ENCODE results near the gene FAM53B. TPM values are rescaled to one million over a fixed set of nuclear protein-coding genes. Genes with fewer than 3 reads are reported as not detected.

The FAM53B gene
- total RNA-seq, 1 experiment from 2014 or later = 11.2 TPM

DNA sequence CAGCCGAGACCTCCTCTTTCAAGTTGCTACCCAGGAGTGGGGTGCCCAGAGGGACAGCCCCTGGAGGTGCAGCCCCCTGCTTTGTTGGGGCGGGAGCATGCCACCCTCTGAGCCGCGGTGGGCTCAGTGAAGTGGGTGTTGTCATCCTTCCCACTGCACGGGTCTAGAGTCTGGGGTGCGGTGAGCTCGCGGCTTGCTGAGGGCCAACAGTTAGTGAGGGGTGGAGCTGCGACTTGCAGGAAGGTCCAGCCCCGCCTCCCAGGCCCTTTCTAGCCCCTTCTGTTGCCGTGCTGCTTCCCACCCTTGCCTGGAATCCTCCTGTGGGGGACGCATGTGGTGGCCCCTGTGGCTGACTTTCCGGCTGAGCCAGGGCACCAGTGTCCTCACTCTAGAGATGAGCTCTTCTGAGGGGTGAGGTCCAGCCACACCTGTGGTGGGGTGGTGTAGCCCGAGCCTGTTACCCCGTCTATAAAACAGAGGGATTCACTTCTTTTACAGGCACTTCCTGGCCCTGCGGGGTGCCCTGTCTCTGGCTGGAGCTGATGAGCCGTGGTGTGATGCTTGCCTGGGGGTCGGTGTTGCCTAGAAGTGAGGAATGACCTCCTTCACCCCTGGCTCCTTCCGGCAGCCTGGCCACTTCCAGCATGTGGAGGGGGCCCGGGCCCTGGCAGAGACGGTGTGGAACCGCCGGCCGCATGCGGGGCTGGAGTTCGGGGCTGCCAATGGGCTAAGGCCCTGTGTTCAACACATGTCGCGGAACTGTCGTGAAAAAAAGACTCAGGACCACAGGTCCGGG is 127.9 kb downstream of the FAM53B start:
- TF ChIP-seq, protein P1, sequence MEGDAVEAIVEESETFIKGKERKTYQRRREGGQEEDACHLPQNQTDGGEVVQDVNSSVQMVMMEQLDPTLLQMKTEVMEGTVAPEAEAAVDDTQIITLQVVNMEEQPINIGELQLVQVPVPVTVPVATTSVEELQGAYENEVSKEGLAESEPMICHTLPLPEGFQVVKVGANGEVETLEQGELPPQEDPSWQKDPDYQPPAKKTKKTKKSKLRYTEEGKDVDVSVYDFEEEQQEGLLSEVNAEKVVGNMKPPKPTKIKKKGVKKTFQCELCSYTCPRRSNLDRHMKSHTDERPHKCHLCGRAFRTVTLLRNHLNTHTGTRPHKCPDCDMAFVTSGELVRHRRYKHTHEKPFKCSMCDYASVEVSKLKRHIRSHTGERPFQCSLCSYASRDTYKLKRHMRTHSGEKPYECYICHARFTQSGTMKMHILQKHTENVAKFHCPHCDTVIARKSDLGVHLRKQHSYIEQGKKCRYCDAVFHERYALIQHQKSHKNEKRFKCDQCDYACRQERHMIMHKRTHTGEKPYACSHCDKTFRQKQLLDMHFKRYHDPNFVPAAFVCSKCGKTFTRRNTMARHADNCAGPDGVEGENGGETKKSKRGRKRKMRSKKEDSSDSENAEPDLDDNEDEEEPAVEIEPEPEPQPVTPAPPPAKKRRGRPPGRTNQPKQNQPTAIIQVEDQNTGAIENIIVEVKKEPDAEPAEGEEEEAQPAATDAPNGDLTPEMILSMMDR (IDR thresholded peaks at IDR 0.05; ENCODE audit: unreplicated experiment) = no peak
- Mint-ChIP-seq H3K4me1 (ENCODE audit: low read depth, unreplicated experiment) (no peaks in the 10 kb centered on the region), H3K27me3 (ENCODE audit: unreplicated experiment) (no peaks in the 10 kb centered on the region), H3K9me3 (ENCODE audit: low read depth, unreplicated experiment) (no peaks in the 10 kb centered on the region), H3K27ac (ENCODE audit: unreplicated experiment) (no peak overlapping the region), H3K4me3 (ENCODE audit: low read depth, unreplicated experiment) (no peak overlapping the region), H3K36me3 (ENCODE audit: insufficient read depth, unreplicated experiment) (peaks cover 6% of the 10 kb centered on the region)
- no TSS peak for BruUV-seq (replicated peaks)
- CTCF ChIA-PET = no interaction called here
- no peak for DNase-seq
- intact Hi-C loops (cut with micrococcal nuclease; ENCODE audit: unreplicated experiment) = loop anchor here (10.0 kb wide), 1 partner anchor 129 kb away; the partner anchor contains the start of gene FAM53B

- H3K4me3 Mint-ChIP-seq (ENCODE audit: low read depth, unreplicated experiment) = no peak overlapping the region
- TF ChIP-seq, protein P1 (IDR thresholded peaks at IDR 0.05; ENCODE audit: unreplicated experiment) = no peak
- CTCF ChIA-PET = interaction anchor here (0.6 kb wide), 1 partner anchor 151 kb away, joined by 7 read pairs; no protein-coding TSS in a partner anchor
Measured at GRCh38 chr10:124615259-124615658, 128.9 kb downstream of the FAM53B start.

GRCh38 chr10:124614003-124614659 is 130.0 kb downstream of the FAM53B start:
- Mint-ChIP-seq H3K4me1 (ENCODE audit: low read depth, unreplicated experiment) (no peaks in the 10 kb centered on the region), H3K36me3 (ENCODE audit: insufficient read depth, unreplicated experiment) (peaks cover 6% of the 10 kb centered on the region), H3K9me3 (ENCODE audit: low read depth, unreplicated experiment) (no peaks in the 10 kb centered on the region), H3K27ac (ENCODE audit: unreplicated experiment) (no peak overlapping the region), H3K4me3 (ENCODE audit: low read depth, unreplicated experiment) (no peak overlapping the region), H3K27me3 (ENCODE audit: unreplicated experiment) (no peaks in the 10 kb centered on the region)
- BruUV-seq (replicated peaks) = no TSS peak
- CTCF ChIA-PET = no interaction called here
- intact Hi-C loops (cut with micrococcal nuclease; ENCODE audit: unreplicated experiment) = loop anchor here (10.0 kb wide), 1 partner anchor 131 kb away; the partner anchor contains the start of gene FAM53B
- DNase-seq = no peak
- TF ChIP-seq, protein P1 (IDR thresholded peaks at IDR 0.05; ENCODE audit: unreplicated experiment) = no peak

More at GRCh38 chr10:124615259-124615658, 128.9 kb downstream of the FAM53B start:
- Mint-ChIP-seq H3K27ac (ENCODE audit: unreplicated experiment) (no peak overlapping the region), H3K4me1 (ENCODE audit: low read depth, unreplicated experiment) (no peaks in the 10 kb centered on the region), H3K9me3 (ENCODE audit: low read depth, unreplicated experiment) (no peaks in the 10 kb centered on the region), H3K27me3 (ENCODE audit: unreplicated experiment) (no peaks in the 10 kb centered on the region), H3K36me3 (ENCODE audit: insufficient read depth, unreplicated experiment) (peaks cover 6% of the 10 kb centered on the region)
- intact Hi-C loops (cut with micrococcal nuclease; ENCODE audit: unreplicated experiment) = loop anchor here (10.0 kb wide), 1 partner anchor 130 kb away; the partner anchor contains the start of gene FAM53B
- no peak for DNase-seq
- no TSS peak for BruUV-seq (replicated peaks)

GRCh38 chr10:124612611-124613498 is 131.3 kb downstream of the FAM53B start:
- peak; percentile 46 for DNase-seq
- no peaks in the 10 kb centered on the region for H3K27me3 Mint-ChIP-seq (ENCODE audit: unreplicated experiment)
- CTCF ChIA-PET = no interaction called here
- no peak overlapping the region for H3K27ac Mint-ChIP-seq (ENCODE audit: unreplicated experiment)
- H3K4me1 Mint-ChIP-seq (ENCODE audit: low read depth, unreplicated experiment) = no peaks in the 10 kb centered on the region
- TF ChIP-seq, protein P1 (IDR thresholded peaks at IDR 0.05; ENCODE audit: unreplicated experiment) = no peak
- H3K9me3 Mint-ChIP-seq (ENCODE audit: low read depth, unreplicated experiment) = no peaks in the 10 kb centered on the region
- intact Hi-C loops (cut with micrococcal nuclease; ENCODE audit: unreplicated experiment) = loop anchor here (10.0 kb wide), 1 partner anchor 132 kb away; the partner anchor contains the start of gene FAM53B
- H3K36me3 Mint-ChIP-seq (ENCODE audit: insufficient read depth, unreplicated experiment) = peaks cover 6% of the 10 kb centered on the region
- no peak overlapping the region for H3K4me3 Mint-ChIP-seq (ENCODE audit: low read depth, unreplicated experiment)
- BruUV-seq (replicated peaks) = no TSS peak

All from Calu3 (cell line).